NK-92 (cell line): ENCODE data around the gene CFAP157.

Experiments used
- DNase-seq: peaks from one replicate; lab custom pipeline; 2025; ENCODE audit not compliant: unreplicated experiment; lab: John Stamatoyannopoulos, UW

The CFAP157 gene

GRCh38 chr9:127692071-127692470 lies 14.7 kb upstream of the CFAP157 start:
- DNase-seq: no peak

DNA sequence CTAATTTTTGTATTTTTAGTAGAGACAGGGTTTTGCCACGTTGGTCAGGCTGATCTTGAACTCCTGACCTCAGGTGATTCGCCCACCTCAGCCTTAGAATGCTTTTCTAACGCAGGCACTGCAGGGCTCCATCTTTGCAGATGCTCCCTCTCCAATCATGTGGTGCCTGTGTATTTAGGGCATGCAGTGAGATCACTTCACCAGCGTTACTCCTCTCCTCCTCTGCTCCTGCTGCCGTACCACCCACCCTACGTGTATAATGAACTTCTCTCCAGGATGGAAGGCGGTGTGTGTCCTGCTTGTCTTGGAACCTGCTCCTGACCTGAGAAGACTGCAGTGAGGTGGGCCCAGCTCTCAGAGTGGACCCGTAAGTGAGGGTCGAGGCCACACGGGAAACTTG lies 13.6 kb upstream of the CFAP157 start:
- DNase-seq: no peak

- no peak for DNase-seq
These were observed 13.1 kb upstream of the CFAP157 start for GRCh38 chr9:127693697-127694096.

DNA sequence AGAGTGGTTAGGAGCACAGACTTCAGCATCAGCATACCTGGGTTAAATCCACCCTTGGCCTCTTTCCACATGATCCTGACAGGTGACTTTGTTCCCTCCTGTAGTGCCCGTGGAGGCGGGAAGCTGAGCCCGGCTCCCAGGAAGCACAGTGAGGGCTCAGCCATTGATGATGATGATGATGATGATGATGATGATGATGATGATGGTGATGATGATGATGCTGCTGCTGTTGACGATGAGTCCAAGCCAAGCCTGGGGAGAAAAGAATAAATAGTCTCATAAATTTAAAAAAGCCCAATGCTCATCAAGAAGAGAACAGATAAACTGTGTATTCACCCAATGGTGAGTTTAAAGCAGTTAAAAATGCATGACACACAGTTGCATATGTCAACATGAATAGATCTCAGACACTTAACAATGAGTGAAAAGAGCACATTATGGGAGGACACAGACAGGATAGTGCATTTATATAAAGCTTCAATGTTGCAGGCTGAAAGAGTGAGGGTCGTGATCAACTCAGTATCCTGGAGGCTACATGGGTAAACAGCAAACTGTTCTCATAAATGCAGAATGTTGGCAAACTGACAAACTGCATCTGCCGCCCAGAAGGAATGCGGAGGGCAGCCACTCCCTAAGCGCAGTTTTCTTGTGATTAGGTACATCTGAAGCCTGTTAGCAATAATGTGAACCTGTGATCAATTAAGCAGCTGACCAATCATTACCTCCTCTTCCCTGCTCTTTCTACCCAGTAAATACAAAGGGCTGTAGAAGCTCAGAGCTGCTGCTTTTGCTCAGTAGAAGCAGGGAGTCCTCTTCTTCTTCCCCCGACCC lies 11.7 kb upstream of the CFAP157 start:
- DNase-seq: no peak

- DNase-seq: no peak
These were observed 9.2 kb upstream of the CFAP157 start for GRCh38 chr9:127697575-127697974.

- DNase-seq: no peak
These were observed 8.4 kb upstream of the CFAP157 start for GRCh38 chr9:127698386-127698785.

- DNase-seq: peak; percentile 38
These were observed 7.7 kb upstream of the CFAP157 start for GRCh38 chr9:127698985-127699670.

GRCh38 chr9:127700140-127700539 lies 6.6 kb upstream of the CFAP157 start:
- DNase-seq: no peak

DNA sequence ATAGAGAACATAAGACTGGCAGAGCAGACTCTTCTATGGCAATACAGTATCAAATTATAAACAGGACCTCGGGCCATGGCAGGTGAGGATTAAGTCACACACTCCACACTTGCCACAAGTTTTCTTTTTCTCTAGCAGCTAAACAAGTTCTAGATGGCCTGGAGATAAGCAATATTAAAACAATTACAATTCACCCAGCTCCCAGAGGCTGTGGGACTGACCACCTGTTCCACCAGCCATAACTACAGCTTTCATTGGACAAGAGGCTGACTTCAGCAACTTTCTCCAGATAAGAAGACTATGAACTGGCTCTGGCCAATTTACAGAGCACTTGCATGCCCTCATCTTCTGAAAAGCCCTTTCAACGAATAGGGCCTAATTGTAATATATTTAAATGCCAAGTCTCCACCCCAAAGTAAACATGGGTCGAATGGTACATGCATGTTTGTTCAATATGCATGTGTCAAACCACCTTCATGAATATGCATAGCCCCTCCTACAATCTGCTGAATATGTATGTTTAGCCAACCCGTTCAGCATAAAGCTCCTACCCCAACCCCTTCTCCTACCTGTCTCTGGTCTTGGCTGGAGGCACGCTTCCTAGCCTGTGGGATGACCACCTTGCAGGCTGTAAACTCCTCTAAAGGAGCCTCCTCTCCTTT lies 6.1 kb upstream of the CFAP157 start:
- no peak for DNase-seq

DNA sequence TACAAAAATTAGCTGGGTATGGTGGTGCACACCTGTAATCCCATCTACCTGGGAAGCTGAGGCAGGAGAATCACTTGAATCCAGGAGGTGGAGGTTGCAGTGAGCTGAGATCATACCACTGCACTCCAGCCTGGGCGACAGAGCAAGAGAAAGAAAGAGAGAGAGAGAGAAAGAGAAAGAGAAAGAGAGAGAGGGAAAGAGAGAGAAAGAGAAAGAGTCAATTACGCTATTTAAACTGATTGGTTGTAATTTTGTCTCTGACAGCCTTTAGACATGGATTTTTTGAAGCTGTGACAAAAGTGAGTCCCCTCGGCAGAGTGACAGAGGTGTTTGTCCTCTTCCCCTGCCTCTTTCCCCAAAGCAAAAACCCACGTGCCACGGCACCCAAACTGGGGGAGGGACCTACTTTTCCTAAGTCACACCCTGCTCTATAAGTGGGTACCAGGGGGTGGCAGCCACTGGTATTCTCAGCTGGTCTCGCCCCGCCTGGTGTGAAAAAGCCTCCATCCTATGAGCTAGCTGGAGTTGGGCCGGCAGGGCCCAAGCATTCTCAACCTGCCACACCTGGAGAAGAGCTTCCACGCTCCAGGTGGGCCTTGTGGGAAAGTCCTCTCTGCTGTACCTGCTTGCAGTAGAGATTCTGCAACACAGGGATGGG lies 3.4 kb upstream of the CFAP157 start:
- DNase-seq: no peak

DNA sequence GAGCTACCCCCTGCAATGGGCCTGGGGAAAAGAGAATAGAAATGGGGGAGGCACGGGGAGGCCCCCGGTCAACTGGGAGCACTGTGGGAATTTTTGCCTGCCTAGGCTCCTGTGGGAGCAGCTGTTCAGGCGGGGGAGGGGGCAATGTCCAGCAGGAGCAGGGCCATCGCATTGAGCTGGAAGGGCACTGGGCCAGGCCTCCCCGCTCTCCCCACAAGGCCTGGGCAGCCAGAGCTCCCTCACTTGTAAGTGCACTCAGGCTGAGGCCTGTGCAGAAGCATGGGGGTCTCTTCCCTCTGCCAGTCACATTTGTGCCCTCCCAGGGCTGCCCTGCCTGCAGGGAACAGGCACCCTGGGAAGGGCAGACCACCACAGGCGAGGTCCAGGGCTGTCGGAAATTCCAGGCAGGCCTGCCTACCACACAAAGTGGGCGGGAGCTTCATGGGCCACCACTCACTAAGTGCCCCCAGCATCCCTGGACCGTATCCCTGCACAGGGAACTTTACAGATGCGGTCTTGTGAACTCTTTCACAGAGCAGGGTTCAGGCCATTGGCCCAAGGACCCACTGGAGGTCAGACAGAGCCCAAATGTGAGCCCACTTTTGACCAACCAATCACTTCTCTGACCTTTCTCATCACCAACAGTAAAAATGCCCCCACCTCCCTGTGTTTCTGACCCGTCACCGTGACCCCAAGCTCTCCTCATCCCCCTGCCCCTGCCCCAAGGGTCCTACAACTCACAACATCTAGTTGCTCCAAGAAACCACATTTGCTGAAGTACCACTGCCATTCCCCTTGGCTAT lies 1.0 kb upstream of the CFAP157 start:
- DNase-seq: no peak

GRCh38 chr9:127707766-127708165 lies 978 bp downstream of the CFAP157 start:
- no peak for DNase-seq

GRCh38 chr9:127708952-127709587 lies 2.3 kb downstream of the CFAP157 start:
- no peak for DNase-seq

DNA sequence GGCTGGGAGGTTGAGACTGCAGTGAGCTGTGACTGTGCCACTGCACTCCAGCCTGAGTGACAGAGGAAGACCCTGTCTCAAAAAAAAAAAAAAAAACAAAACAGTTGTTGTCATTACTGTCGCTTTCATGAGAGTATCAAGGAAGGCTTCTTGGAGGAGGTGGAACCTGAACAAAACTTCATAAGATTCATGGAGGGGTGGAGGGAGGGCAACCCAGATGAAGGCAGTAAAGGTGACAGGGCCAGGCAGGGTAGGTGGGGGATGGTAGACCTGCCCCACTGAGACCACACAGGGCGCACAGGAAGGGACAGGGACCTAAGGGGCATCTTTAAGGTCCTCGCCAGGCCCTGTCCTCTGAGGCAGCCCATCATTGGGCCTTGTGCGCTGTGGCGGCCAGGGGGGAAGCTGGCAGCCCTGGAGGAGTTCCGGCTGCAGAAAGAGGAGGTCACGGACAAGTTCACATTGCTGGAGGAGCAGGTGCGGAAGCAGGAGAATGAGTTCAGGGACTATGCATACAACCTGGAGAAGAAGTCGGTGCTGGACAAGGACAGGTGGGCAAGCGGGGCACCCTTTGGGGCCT lies 3.5 kb downstream of the CFAP157 start:
- DNase-seq: no peak

DNA sequence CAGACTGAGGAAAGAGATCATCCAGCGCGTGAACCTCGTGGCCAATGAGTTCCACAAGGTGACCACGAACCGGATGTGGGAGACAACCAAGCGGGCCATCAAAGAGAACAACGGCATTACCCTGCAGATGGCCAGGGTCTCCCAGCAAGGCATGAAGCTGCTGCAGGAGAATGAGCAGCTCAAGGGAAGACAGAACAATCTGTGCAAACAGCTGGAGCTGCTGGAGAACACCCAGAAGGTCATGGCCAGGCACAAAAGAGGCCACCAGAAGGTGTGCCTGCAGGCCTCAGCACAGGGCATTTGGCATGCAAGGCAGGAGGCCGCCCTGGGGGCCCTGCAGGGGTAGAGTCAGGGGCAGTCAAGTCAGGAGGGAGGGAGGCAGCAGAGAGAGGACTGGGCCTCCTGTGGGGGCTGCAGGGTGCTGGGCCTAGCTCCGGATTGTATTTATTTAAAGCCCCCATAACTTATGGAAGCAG lies 4.5 kb downstream of the CFAP157 start:
- DNase-seq: no peak

DNA sequence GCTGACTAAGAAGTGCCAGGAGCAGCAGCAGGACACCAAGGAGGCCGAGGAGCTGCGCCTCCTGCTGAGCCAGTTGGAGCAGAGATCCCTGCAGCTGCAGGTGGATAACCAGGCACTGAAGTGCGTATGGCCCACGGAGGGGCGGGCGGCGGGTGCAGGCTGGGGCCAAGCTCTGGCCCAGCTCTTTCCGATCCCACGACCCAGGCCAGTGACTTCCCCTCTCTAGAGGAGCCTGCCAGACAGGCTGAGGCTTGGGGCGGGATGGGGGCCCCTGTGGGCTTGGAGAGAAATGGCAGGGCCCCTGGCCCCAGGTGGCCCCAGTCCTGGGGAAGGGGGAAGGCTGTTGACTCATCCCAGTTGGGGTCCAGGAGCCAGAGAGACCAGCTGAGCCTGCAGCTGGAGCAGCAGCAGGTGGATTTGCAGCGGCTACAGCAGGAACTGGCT lies 5.1 kb downstream of the CFAP157 start:
- no peak for DNase-seq

GRCh38 chr9:127712371-127712770 lies 5.6 kb downstream of the CFAP157 start:
- no peak for DNase-seq

- DNase-seq: no peak
These were observed 6.1 kb downstream of the CFAP157 start for GRCh38 chr9:127712867-127713266.

DNA sequence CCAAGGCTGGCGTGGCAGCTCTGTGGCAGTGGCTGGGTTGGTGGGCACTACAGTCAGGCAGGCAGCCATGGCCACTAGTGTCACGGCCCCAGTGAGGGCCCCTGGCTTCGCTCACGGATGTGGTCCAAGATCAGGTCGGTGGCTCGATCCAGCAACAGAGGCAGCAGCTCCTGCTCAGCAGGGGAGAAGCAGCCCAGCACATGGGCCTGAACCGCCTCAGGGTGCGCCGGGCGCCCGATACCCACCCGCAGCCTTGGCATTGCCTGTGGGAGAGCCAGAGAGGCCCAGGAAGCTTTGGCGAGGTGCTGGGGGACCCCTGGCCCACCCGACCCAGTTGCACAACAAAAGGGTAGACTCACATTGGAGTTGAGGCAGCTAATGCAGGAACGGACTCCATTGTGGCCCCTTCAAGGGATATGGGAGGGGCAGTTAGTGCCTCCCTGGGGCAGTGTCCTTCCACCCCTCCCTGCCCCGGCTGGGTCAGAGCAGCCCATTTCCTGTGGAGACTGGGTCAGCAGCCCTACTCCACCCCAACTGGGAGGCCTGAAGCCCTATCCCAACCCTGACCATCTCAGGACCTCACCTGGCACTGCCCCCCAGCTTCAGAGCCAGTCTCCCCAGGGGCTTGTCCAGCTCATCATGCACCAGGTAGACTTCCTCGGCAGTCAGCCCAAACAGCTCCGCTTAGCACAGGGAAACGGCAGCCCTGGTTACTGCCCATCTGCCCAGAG lies 7.4 kb downstream of the CFAP157 start:
- no peak for DNase-seq
